CD4-positive, alpha-beta T cell treated with Interleukin-6 for 4 hours (primary cell): ENCODE data around the gene KANSL3.

ENCODE experiments used
- DNase-seq: peaks from one replicate; pipeline ENCODE4 v3.0.0-alpha.2; 2020; ENCODE audit warnings: mixed read lengths

The KANSL3 gene

GRCh38 chr2:96651793-96652192 lies 13.7 kb upstream of the KANSL3 start:
- no peak for DNase-seq

GRCh38 chr2:96649342-96649741 lies 11.2 kb upstream of the KANSL3 start:
- no peak for DNase-seq

DNA sequence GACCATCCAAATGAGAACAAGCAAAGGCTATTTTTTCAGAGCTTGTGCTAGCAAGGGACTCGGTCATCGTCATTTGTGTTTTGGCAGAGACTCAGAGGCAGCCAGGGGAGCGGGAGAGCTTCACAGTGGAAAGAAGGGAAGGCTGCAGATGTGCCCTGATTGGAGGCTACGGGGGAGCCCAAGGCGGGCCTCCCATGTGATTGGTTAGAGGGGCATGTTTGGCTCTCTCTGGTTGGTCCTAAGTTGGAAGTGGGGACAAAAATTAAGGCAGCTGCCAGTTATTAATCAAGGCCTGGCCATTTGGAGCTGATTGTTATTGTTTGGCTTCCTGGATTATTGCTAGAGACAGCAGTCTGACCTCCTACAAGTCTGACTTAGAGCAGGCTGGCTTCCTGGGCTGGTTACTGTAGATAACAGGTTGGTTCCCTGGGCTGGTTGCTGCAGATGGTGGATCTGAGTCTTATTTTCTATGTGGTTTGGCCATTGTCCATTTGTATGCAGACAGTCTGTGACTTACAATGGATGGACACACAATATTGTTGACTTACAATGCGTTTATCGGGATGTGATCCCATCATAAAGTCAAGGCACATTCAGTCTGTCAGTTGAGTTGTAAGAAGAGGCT lies 10.3 kb upstream of the KANSL3 start:
- DNase-seq, result no peak

GRCh38 chr2:96647681-96648080 lies 9.6 kb upstream of the KANSL3 start:
- no peak for DNase-seq

DNA sequence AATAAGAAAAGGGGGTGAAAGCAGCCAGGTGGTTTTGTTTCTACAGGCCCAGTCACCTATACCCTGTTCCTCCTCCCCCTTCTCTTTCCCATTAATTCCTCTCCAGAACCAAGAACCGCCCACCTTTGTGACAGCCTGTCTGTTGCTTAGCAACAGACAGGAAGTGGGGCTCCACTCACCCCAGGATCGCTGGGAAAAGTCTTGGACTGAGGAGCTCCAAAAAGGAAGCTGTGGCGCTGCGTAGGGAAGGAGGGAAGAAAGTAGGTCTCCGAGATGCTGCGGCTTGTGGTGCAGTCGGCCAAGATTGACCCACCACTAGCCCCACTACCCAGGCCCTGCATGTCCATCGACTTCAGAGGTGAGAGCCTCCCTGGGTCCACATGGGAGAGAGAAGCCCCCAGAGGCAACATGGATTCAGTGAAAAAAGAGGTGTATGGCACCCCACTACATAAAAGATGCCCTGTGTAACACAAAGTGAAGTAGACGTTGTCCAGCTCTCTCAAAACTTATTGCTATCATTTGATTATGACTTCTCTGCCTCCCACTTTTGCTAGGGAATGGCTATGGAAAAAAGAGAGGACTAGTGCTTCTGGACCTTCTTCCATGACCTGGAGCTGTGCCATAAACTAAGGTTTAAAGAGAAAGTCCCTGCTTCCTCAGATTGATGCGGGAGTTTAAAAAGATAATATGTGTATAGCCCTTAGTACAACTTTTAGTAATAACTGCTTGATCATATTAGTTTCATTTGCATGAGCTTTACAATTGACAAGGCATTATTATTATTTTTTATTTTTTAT lies 4.7 kb upstream of the KANSL3 start, which contains the start of gene FER1L5:
Gene FER1L5 (plus strand): TSS at position 201 of the 797 bp plus-strand sequence. CDS start 73 bp downstream, at position 274.
- DNase-seq, result no peak

DNA sequence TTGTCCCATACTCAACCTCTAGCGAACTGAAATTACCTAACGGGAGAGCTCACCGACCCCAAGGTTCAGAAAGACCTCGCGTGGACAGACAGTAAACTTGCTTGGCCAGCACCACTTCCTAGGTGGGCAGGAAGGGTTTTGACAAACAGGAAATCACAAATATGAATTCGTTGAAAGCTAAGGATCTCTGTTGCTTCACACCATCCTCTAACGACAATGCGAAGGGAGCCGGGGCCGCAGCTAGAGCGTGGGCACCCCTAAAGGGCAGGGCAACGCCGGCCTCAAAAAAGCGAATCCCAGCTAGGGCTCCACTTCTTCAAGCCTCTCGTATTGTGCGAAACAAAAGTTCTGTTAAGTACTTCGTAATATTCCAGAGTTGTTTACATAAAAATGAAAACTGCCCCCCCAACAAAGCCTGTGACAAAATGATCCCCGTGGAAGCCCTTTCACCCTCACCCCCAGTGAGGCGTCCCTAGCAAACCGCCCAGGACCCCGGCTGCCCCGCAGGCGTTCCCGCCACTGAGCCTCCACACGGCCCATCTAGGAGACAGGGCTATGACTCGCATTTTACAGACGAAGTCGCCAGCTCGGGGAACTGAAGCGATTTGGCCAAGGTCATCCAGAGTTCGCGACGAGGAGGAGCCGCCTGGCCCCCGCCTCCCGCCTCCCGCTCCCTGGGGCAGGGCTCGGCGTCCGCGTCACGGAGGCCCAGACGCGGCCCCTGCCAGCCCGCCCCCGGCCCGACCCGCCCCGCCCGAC lies 548 bp downstream of the KANSL3 start:
- DNase-seq, result peak; percentile 81

DNA sequence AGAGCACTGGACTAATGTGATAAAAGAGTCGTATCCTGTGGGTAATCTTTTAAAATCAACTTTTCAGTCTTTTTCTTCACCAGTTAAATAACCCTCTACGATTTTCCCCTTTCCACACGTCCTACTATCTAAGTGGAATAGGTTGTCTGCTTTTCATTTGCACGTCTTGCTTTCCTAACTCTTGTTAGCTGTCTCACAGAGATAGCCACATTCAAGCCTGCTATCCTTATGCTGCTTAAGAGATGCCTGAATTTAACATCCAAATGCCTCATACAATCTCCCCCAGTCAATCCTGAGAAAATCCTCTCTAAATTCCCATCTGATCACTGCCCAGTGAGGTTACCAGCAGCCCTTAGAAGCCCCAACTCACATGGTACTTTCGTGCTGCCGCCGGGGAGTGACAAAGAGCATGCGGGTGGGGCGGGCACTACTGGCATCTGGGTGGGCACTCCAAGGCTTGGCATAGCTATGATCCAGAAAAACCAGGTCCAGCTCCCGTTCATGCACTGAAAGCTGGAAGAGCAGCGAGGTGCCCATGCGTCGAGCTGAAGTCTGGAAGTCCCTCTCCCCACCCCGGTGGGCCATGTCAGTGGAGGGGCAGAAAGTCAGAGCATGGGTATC lies 1.5 kb downstream of the KANSL3 start:
- no peak for DNase-seq

- no peak for DNase-seq
Observed at GRCh38 chr2:96633641-96634040, 4.5 kb downstream of the KANSL3 start.

DNA sequence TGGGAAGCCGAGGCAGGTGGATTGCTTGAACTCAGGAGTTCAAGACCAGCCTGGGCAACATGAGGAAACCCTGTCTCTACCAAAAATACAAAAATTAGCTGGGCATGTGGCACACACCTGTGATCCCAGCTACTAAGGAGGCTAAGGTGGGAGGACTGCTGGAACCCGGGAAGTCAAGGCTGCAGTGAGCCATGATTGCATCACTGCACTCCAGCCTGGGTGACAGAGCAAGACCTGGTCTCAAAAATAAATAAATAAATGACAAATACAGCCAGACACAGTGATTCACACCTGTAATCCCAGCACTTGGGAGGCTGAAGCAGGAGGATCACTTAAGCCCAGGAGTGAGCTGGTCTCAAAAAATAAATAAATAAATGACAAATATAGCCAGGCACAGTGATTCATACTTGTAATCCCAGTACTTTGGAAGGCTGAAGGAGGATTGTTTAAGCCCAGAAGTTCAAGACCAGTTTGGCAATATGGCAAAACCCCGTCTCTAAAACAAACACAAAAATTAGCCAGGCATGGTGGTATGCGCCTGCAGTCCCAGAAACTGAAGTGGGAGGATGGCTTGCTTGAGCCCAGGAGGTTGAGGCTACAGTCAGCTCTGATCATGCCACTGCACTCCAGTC lies 6.2 kb downstream of the KANSL3 start:
- no peak for DNase-seq

GRCh38 chr2:96626553-96626942 lies 11.6 kb downstream of the KANSL3 start:
- no peak for DNase-seq

DNA sequence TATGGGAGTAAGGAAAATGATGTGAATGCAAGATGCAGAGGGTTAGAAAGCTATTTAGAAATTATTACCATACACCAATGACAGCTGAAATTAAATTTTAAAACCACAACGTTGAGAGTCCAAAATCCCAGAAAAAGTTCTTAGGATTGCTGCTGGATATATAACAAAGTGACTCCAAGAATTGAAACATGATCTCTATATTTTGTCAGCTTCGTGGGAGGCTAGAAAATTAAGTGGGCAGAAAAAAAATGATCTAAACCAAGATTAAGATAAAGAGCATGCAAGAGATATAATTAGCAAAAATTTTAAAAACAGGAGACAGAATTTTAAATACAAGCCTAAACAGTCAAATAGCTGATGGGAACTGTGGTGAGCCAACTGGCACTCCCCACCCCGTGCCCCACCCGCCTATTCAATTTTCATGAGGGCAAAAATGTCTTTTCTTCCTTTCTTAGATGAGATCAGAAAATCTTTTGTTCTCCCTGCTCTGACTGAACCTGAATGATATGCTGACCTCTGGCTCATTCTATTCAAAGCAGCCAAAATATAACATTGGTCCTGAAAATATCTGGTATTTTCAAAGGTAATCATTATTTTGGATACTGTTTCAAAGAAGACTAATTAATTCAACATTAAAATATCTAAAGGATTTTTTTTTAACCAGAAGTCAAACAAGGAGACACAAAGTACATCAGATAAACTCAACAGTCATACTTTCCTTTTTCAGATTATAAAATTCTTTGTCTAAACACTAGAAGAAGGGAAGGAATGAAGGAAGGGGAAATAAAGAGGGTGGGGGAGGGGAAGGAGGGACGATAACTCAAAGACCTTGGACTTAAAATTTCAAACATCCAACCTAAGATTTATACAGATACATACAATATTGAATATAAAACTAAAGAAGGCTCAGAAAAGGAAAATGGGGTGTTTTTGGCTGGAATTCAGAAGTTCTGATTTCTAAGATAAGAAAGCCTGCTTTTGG lies 12.2 kb downstream of the KANSL3 start:
- DNase-seq, result no peak

GRCh38 chr2:96623116-96623515 lies 15.0 kb downstream of the KANSL3 start:
- DNase-seq, result no peak

- no peak for DNase-seq
Observed at GRCh38 chr2:96622544-96622943, 15.6 kb downstream of the KANSL3 start.

- no peak for DNase-seq
Observed at GRCh38 chr2:96618596-96619283, 19.4 kb downstream of the KANSL3 start.

GRCh38 chr2:96617012-96617411 lies 21.1 kb downstream of the KANSL3 start:
- no peak for DNase-seq

- DNase-seq, result no peak
Observed at GRCh38 chr2:96616535-96616934, 21.6 kb downstream of the KANSL3 start.

DNA sequence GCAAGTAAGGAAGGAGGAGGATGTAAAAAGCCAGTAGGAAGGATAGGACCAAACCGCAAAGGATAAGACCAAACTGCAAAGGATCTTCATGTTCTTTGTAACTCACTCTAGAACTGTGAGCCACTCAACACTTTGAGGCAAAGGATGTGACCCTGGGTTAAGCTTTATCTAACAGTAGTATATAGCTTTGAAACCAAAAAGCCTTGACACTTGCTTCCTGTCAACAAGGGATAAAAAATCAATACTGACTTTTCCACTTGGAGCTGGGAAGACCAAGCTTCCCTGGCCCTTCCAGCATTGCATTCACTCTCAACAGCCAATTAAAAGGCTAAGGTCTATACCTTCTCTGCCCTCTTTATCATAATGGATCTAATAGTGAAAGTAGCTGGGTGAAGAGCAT lies 22.0 kb downstream of the KANSL3 start:
- no peak for DNase-seq

DNA sequence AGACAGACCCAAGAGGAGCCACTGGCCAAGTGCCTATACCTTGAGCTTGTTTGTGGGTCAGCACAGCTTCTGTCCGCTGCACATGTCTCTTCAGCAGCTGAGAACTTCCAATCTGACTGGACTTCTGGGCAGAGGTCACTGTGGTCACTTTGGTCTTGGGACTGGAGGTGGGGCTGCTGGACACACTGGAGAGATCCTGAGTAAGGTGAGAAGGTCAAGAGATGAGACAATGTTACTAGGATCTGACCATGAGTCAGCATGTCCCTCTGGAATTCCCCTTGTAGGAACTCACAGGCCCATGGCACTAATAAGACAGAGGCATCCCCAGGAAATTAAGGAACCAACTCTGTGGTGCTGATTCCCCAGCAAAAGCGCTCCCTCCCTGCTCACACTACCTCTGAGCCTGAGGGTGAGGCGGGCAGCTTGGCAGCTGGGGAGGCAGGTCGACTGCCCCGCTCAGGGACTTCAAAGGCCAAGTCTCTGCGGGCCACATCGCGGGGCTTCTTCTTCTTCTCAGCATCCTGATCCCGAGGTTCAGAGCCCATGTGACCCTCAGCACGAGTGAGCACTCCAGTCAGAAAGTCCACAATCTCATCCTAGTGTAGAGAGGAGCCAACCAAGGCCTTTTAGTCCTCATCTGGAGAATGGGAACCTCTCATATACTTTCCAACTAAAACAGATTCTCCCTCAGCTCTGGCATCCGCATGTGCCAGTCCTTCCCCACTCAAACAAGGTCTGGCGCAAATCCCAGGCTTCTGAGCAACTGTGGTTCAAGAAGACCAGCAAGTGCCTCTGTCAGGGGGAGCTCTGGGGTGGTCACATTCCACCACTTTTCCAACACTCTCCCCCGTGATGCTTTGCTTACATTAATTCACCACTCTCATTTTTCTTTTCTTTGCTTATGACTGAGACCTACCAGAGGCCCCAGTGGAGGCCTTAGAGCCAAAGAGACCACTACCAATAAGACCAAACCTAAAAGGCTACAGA lies 29.4 kb downstream of the KANSL3 start:
- DNase-seq, result no peak

GRCh38 chr2:96604104-96604503 lies 34.0 kb downstream of the KANSL3 start:
- no peak for DNase-seq
